ENCODE results near the gene SLC25A33. TPM values are rescaled to one million over a fixed set of nuclear protein-coding genes. Genes with fewer than 3 reads are reported as not detected.

The SLC25A33 gene
- total RNA-seq, 5 donors from 2014 or later (not counting 1 experiment from before 2014, with no cell fraction given), result 2.8 to 6.2 (median 4.4) TPM

- Histone ChIP-seq H3K27ac (ENCODE audit: low read length) (no peak overlapping the region), H3K4me3 (ENCODE audit: control insufficient read depth in 1 of 2, extremely low read depth in 1 of 2, low read length in 1 of 2) (no peak overlapping the region), H3K36me3 (ENCODE audit: control insufficient read depth in 2 of 2, extremely low read depth in 1 of 2, insufficient read depth in 1 of 2, low read length in 1 of 2) (peaks cover 13 to 19% of the 10 kb centered on the region in 2 donors), H3K27me3 (replicated peaks in 1 of 2; ENCODE audit: control insufficient read depth in 2 of 2, extremely low read depth in 1 of 2, insufficient read depth in 2 of 2, low read length in 1 of 2) (no peaks in the 10 kb centered on the region), H3K9me3 (no peaks in the 10 kb centered on the region), H3K4me1 (ENCODE audit: control insufficient read depth in 1 of 2, extremely low read depth in 1 of 2, insufficient read depth in 2 of 2, low read length in 2 of 2) (no peaks in the 10 kb centered on the region)
- H3K27ac Mint-ChIP-seq, result no peak overlapping the region
- H3K9me3 Mint-ChIP-seq, result no peaks in the 10 kb centered on the region
- DNase-seq, result no peak
- POLR2A ChIA-PET, result no interaction called here
- CTCF ChIA-PET, result no interaction called here
- ATAC-seq (replicated peaks in 1 of 4), result no peak
- H3K4me1 Mint-ChIP-seq, result no peaks in the 10 kb centered on the region
- peaks cover 12% of the 10 kb centered on the region for H3K36me3 Mint-ChIP-seq
- no peak overlapping the region for H3K4me3 Mint-ChIP-seq
- WGBS (ENCODE audit: insufficient coverage), result 95% methylated on average over 12 of the region's 15 CpGs
- no peaks in the 10 kb centered on the region for H3K27me3 Mint-ChIP-seq
Observed at GRCh38 chr1:9604836-9605235, 65.6 kb downstream of the SLC25A33 start.

- Mint-ChIP-seq H3K27ac (no peak overlapping the region), H3K27me3 (no peaks in the 10 kb centered on the region), H3K4me3 (no peak overlapping the region), H3K4me1 (no peaks in the 10 kb centered on the region), H3K9me3 (no peaks in the 10 kb centered on the region), H3K36me3 (peaks cover 8% of the 10 kb centered on the region)
- Histone ChIP-seq H3K27ac (ENCODE audit: low read length) (no peak overlapping the region), H3K9me3 (no peaks in the 10 kb centered on the region), H3K4me3 (ENCODE audit: control insufficient read depth in 1 of 2, extremely low read depth in 1 of 2, low read length in 1 of 2) (no peak overlapping the region), H3K36me3 (ENCODE audit: control insufficient read depth in 2 of 2, extremely low read depth in 1 of 2, insufficient read depth in 1 of 2, low read length in 1 of 2) (peaks cover 10 to 15% of the 10 kb centered on the region in 2 donors), H3K27me3 (replicated peaks in 1 of 2; ENCODE audit: control insufficient read depth in 2 of 2, extremely low read depth in 1 of 2, insufficient read depth in 2 of 2, low read length in 1 of 2) (no peaks in the 10 kb centered on the region), H3K4me1 (ENCODE audit: control insufficient read depth in 1 of 2, extremely low read depth in 1 of 2, insufficient read depth in 2 of 2, low read length in 2 of 2) (no peaks in the 10 kb centered on the region)
- ATAC-seq (replicated peaks in 1 of 4), result no peak
- 98% methylated on average over 12 of the region's 14 CpGs for WGBS (ENCODE audit: insufficient coverage)
- POLR2A ChIA-PET, result no interaction called here
- no peak for DNase-seq
- CTCF ChIA-PET, result no interaction called here
Observed at GRCh38 chr1:9605946-9606455, 66.7 kb downstream of the SLC25A33 start.

GRCh38 chr1:9606458-9606857 is 67.2 kb downstream of the SLC25A33 start:
- ATAC-seq (replicated peaks in 1 of 4) (no peak), DNase-seq (no peak)
- Histone ChIP-seq H3K36me3 (ENCODE audit: control insufficient read depth in 2 of 2, extremely low read depth in 1 of 2, insufficient read depth in 1 of 2, low read length in 1 of 2) (peaks cover 8 to 15% of the 10 kb centered on the region in 2 donors), H3K27ac (ENCODE audit: low read length) (no peak overlapping the region), H3K4me3 (ENCODE audit: control insufficient read depth in 1 of 2, extremely low read depth in 1 of 2, low read length in 1 of 2) (no peak overlapping the region), H3K4me1 (ENCODE audit: control insufficient read depth in 1 of 2, extremely low read depth in 1 of 2, insufficient read depth in 2 of 2, low read length in 2 of 2) (no peaks in the 10 kb centered on the region), H3K27me3 (replicated peaks in 1 of 2; ENCODE audit: control insufficient read depth in 2 of 2, extremely low read depth in 1 of 2, insufficient read depth in 2 of 2, low read length in 1 of 2) (no peaks in the 10 kb centered on the region), H3K9me3 (no peaks in the 10 kb centered on the region)
- Mint-ChIP-seq H3K27ac (no peak overlapping the region), H3K27me3 (no peaks in the 10 kb centered on the region), H3K4me1 (no peaks in the 10 kb centered on the region), H3K4me3 (no peak overlapping the region), H3K36me3 (peaks cover 9% of the 10 kb centered on the region), H3K9me3 (no peaks in the 10 kb centered on the region)
- ChIA-PET CTCF (no interaction called here), POLR2A (no interaction called here)
- 97% methylated on average over 16 of the region's 21 CpGs for WGBS (ENCODE audit: insufficient coverage)

GRCh38 chr1:9606948-9607347 is 67.7 kb downstream of the SLC25A33 start:
- POLR2A ChIA-PET, result no interaction called here
- Histone ChIP-seq H3K36me3 (ENCODE audit: control insufficient read depth in 2 of 2, extremely low read depth in 1 of 2, insufficient read depth in 1 of 2, low read length in 1 of 2) (peaks cover 8 to 11% of the 10 kb centered on the region in 2 donors), H3K4me1 (ENCODE audit: control insufficient read depth in 1 of 2, extremely low read depth in 1 of 2, insufficient read depth in 2 of 2, low read length in 2 of 2) (no peaks in the 10 kb centered on the region), H3K4me3 (ENCODE audit: control insufficient read depth in 1 of 2, extremely low read depth in 1 of 2, low read length in 1 of 2) (no peak overlapping the region), H3K9me3 (no peaks in the 10 kb centered on the region), H3K27me3 (replicated peaks in 1 of 2; ENCODE audit: control insufficient read depth in 2 of 2, extremely low read depth in 1 of 2, insufficient read depth in 2 of 2, low read length in 1 of 2) (no peaks in the 10 kb centered on the region), H3K27ac (ENCODE audit: low read length) (no peak overlapping the region)
- H3K36me3 Mint-ChIP-seq, result peaks cover 10% of the 10 kb centered on the region
- no peaks in the 10 kb centered on the region for H3K4me1 Mint-ChIP-seq
- DNase-seq (no peak), ATAC-seq (replicated peaks in 1 of 4) (no peak)
- CTCF ChIA-PET, result no interaction called here
- H3K9me3 Mint-ChIP-seq, result no peaks in the 10 kb centered on the region
- WGBS (ENCODE audit: insufficient coverage), result 89% methylated on average over 8 of the region's 10 CpGs
- H3K27me3 Mint-ChIP-seq, result no peaks in the 10 kb centered on the region
- no peak overlapping the region for H3K27ac Mint-ChIP-seq
- H3K4me3 Mint-ChIP-seq, result no peak overlapping the region

- POLR2A ChIA-PET, result no interaction called here
- H3K27ac Mint-ChIP-seq, result no peak overlapping the region
- 84% methylated on average over 12 of the region's 19 CpGs for WGBS (ENCODE audit: insufficient coverage)
- Histone ChIP-seq H3K27me3 (replicated peaks in 1 of 2; ENCODE audit: control insufficient read depth in 2 of 2, extremely low read depth in 1 of 2, insufficient read depth in 2 of 2, low read length in 1 of 2) (no peaks in the 10 kb centered on the region), H3K4me1 (ENCODE audit: control insufficient read depth in 1 of 2, extremely low read depth in 1 of 2, insufficient read depth in 2 of 2, low read length in 2 of 2) (no peaks in the 10 kb centered on the region), H3K9me3 (no peaks in the 10 kb centered on the region), H3K36me3 (ENCODE audit: control insufficient read depth in 2 of 2, extremely low read depth in 1 of 2, insufficient read depth in 1 of 2, low read length in 1 of 2) (peaks cover 8 to 11% of the 10 kb centered on the region in 2 donors), H3K27ac (ENCODE audit: low read length) (no peak overlapping the region), H3K4me3 (ENCODE audit: control insufficient read depth in 1 of 2, extremely low read depth in 1 of 2, low read length in 1 of 2) (no peak overlapping the region)
- DNase-seq, result no peak
- no peaks in the 10 kb centered on the region for H3K4me1 Mint-ChIP-seq
- CTCF ChIA-PET, result no interaction called here
- H3K36me3 Mint-ChIP-seq, result peaks cover 10% of the 10 kb centered on the region
- no peaks in the 10 kb centered on the region for H3K27me3 Mint-ChIP-seq
- ATAC-seq (replicated peaks in 1 of 4), result no peak
- no peaks in the 10 kb centered on the region for H3K9me3 Mint-ChIP-seq
- H3K4me3 Mint-ChIP-seq, result no peak overlapping the region
Observed at GRCh38 chr1:9607352-9607751, 68.1 kb downstream of the SLC25A33 start.

- Histone ChIP-seq H3K36me3 (ENCODE audit: control insufficient read depth in 2 of 2, extremely low read depth in 1 of 2, insufficient read depth in 1 of 2, low read length in 1 of 2) (peaks cover 4 to 9% of the 10 kb centered on the region in 2 donors), H3K27me3 (replicated peaks in 1 of 2; ENCODE audit: control insufficient read depth in 2 of 2, extremely low read depth in 1 of 2, insufficient read depth in 2 of 2, low read length in 1 of 2) (no peaks in the 10 kb centered on the region), H3K9me3 (no peaks in the 10 kb centered on the region), H3K4me1 (ENCODE audit: control insufficient read depth in 1 of 2, extremely low read depth in 1 of 2, insufficient read depth in 2 of 2, low read length in 2 of 2) (no peaks in the 10 kb centered on the region), H3K27ac (ENCODE audit: low read length) (no peak overlapping the region), H3K4me3 (ENCODE audit: control insufficient read depth in 1 of 2, extremely low read depth in 1 of 2, low read length in 1 of 2) (no peak overlapping the region)
- ATAC-seq (replicated peaks in 1 of 4) (no peak), DNase-seq (no peak)
- ChIA-PET POLR2A (no interaction called here), CTCF (no interaction called here)
- H3K9me3 Mint-ChIP-seq, result no peaks in the 10 kb centered on the region
- no peak overlapping the region for H3K4me3 Mint-ChIP-seq
- H3K36me3 Mint-ChIP-seq, result peaks cover 5% of the 10 kb centered on the region
- no peaks in the 10 kb centered on the region for H3K4me1 Mint-ChIP-seq
- H3K27ac Mint-ChIP-seq, result no peak overlapping the region
- WGBS (ENCODE audit: insufficient coverage), result 90% methylated on average over 4 of the region's 5 CpGs
- H3K27me3 Mint-ChIP-seq, result no peaks in the 10 kb centered on the region
Observed at GRCh38 chr1:9609998-9610397, 70.7 kb downstream of the SLC25A33 start.

GRCh38 chr1:9610548-9610947 is 71.3 kb downstream of the SLC25A33 start:
- Mint-ChIP-seq H3K9me3 (no peaks in the 10 kb centered on the region), H3K27ac (no peak overlapping the region), H3K36me3 (peaks cover 5% of the 10 kb centered on the region), H3K4me3 (no peak overlapping the region), H3K4me1 (no peaks in the 10 kb centered on the region), H3K27me3 (no peaks in the 10 kb centered on the region)
- peaks cover 4 to 9% of the 10 kb centered on the region in 2 donors for H3K36me3 ChIP-seq (ENCODE audit: control insufficient read depth in 2 of 2, extremely low read depth in 1 of 2, insufficient read depth in 1 of 2, low read length in 1 of 2)
- peaks cover 0 to 2% of the 10 kb centered on the region in 2 experiments for H3K4me1 ChIP-seq (ENCODE audit: control insufficient read depth in 1 of 2, extremely low read depth in 1 of 2, insufficient read depth in 2 of 2, low read length in 2 of 2)
- 94% methylated on average over 25 of the region's 25 CpGs for WGBS (ENCODE audit: insufficient coverage)
- ChIA-PET POLR2A (no interaction called here), CTCF (no interaction called here)
- no peak overlapping the region for H3K4me3 ChIP-seq (ENCODE audit: control insufficient read depth in 1 of 2, extremely low read depth in 1 of 2, low read length in 1 of 2)
- DNase-seq (no peak), ATAC-seq (replicated peaks in 1 of 4) (no peak)
- H3K9me3 ChIP-seq, result no peaks in the 10 kb centered on the region
- H3K27ac ChIP-seq (ENCODE audit: low read length), result no peak overlapping the region
- no peaks in the 10 kb centered on the region for H3K27me3 ChIP-seq (replicated peaks in 1 of 2; ENCODE audit: control insufficient read depth in 2 of 2, extremely low read depth in 1 of 2, insufficient read depth in 2 of 2, low read length in 1 of 2)

Data from T-cell (primary cell).